SK-N-SH (cell line): ENCODE results near the gene ABLIM2. TPM values are rescaled to one million over a fixed set of nuclear protein-coding genes. Genes with fewer than 3 reads are reported as not detected.

ENCODE experiments used
- CTCF ChIA-PET: fragments of 300-600, 350-600 bp; formaldehyde crosslinking; extraction: SDS; loops from one replicate; lab custom pipeline; 2021; lab: Yijun Ruan, JAX
- POLR2A ChIA-PET: fragments of 350-600 bp; sonication (Branson Sonifier 250); formaldehyde crosslinking; extraction: SDS; loops from one replicate; lab custom pipeline; 2020; ENCODE audit warnings: antibody characterized with exemption, inconsistent platforms; lab: Yijun Ruan, JAX
- DNase-seq: peaks from one replicate; pipeline ENCODE4 v3.0.0; 2012
- H2AFZ ChIP-seq: fragments of 200-600 bp; sonication (generic); 2 replicates; pipeline ENCODE4 v1.8.1; 2016; ENCODE audit warnings: antibody characterized with exemption, mild to moderate bottlenecking, low read depth
- H3F3A ChIP-seq: fragments of 200-600 bp; sonication (generic); replicated peaks from 2 replicates; pipeline ENCODE3; 2016; ENCODE audit warnings: antibody characterized with exemption, mild to moderate bottlenecking; ENCODE audit not compliant: insufficient read depth
- H3K27ac ChIP-seq, 2 experiments: fragments of 200-500 bp in 1 of 2; fragments of 200-600 bp in 1 of 2; sonication (Bioruptor generic) in 1 of 2; sonication (generic), shearing (Covaris generic) in 1 of 2; 2 replicates each; pipeline versions ENCODE4 v1.5.1 to v1.6.1; 2014 to 2016; ENCODE audit warnings: low read depth in 2 of 2, inconsistent platforms in 1 of 2, low read length in 1 of 2, mild to moderate bottlenecking in 1 of 2, mixed read lengths in 1 of 2
- H3K27me3 ChIP-seq: fragments of 200-600 bp; sonication (generic), shearing (Covaris generic); 2 replicates; pipeline ENCODE4 v1.6.1; 2016; ENCODE audit warnings: mixed run types; ENCODE audit not compliant: insufficient read depth
- H3K36me3 ChIP-seq, 2 experiments: fragments of 200-500 bp in 1 of 2; fragments of 200-600 bp in 1 of 2; sonication (Bioruptor generic) in 1 of 2; sonication (generic) in 1 of 2; replicated peaks in 1 of 2; 2 replicates each; pipeline versions ENCODE3 to v1.5.1; 2014 to 2016; ENCODE audit warnings: low read length in 1 of 2, mild to moderate bottlenecking in 1 of 2; ENCODE audit not compliant: insufficient read depth in 2 of 2, control insufficient read depth in 1 of 2
- H3K4me1 ChIP-seq, 2 experiments: fragments of 200-500 bp in 1 of 2; fragments of 200-600 bp in 1 of 2; sonication (Bioruptor generic) in 1 of 2; sonication (generic), shearing (Covaris generic) in 1 of 2; 2 replicates each; pipeline versions ENCODE4 v1.5.1 to v1.6.1; 2014 to 2016; ENCODE audit warnings: low read depth in 1 of 2, low read length in 1 of 2, mixed run types in 1 of 2; ENCODE audit not compliant: insufficient read depth in 2 of 2, control insufficient read depth in 1 of 2
- H3K4me2 ChIP-seq: fragments of 200-600 bp; sonication (generic), shearing (Covaris generic); 2 replicates; pipeline ENCODE4 v1.6.1; 2017; ENCODE audit warnings: mixed run types
- H3K4me3 ChIP-seq, 2 experiments: fragments of 200-500 bp in 1 of 2; fragments of 200-600 bp in 1 of 2; sonication (Bioruptor generic) in 1 of 2; sonication (generic), shearing (Covaris generic) in 1 of 2; 2 replicates each; pipeline versions ENCODE4 v1.5.1 to v1.8.1; 2014 to 2016; ENCODE audit warnings: low read depth in 2 of 2, inconsistent platforms in 1 of 2, low read length in 1 of 2, mild to moderate bottlenecking in 1 of 2, mixed read lengths in 1 of 2, moderate library complexity in 1 of 2
- H3K79me2 ChIP-seq: fragments of 200-600 bp; sonication (generic); 2 replicates; pipeline ENCODE4 v1.8.1; 2017; ENCODE audit warnings: mild to moderate bottlenecking; ENCODE audit not compliant: insufficient read depth
- H3K9ac ChIP-seq: fragments of 200-600 bp; sonication (generic); 2 replicates; pipeline ENCODE4 v1.6.1; 2017; ENCODE audit warnings: mixed run types
- H3K9me2 ChIP-seq: fragments of 200-600 bp; sonication (generic); 2 replicates; pipeline ENCODE4 v1.6.1; 2017; ENCODE audit warnings: mixed run types
- H3K9me3 ChIP-seq: fragments of 200-600 bp; sonication (generic); 2 replicates; pipeline ENCODE4 v1.6.1; 2017; ENCODE audit warnings: mixed run types, mild to moderate bottlenecking, moderate library complexity
- H4K20me1 ChIP-seq: fragments of 200-600 bp; sonication (generic); 2 replicates; pipeline ENCODE4 v1.6.1; 2017; ENCODE audit warnings: mild to moderate bottlenecking, mixed run types; ENCODE audit not compliant: insufficient read depth
- CHD2 ChIP-seq: fragments of 150-350 bp; IDR thresholded peaks from 2 replicates; pipeline ENCODE4 v1.6.1; 2018; ENCODE audit warnings: low read length; ENCODE audit not compliant: partially characterized antibody
- CTCF ChIP-seq: fragments of 200-600 bp; sonication (generic); IDR thresholded peaks from 2 replicates; pipeline ENCODE4 v1.6.1; 2017; ENCODE audit warnings: antibody characterized with exemption, mild to moderate bottlenecking, moderate library complexity
- EP300 ChIP-seq, 2 experiments: IDR thresholded peaks; 2 replicates each; pipeline versions ENCODE4 v1.4.0 to v1.6.1; 2012; ENCODE audit warnings: borderline replicate concordance in 1 of 2, low read depth in 1 of 2, low read length in 1 of 2
- FOXJ3 ChIP-seq: sonication (generic); formaldehyde crosslinking; IDR thresholded peaks from 2 replicates; pipeline ENCODE4 v1.5.1; 2020; ENCODE audit warnings: mild to moderate bottlenecking, missing genetic modification reagents
- GATA2 ChIP-seq: sonication (generic); formaldehyde crosslinking; IDR thresholded peaks from 2 replicates; pipeline ENCODE4 v1.5.0; 2020; ENCODE audit warnings: mild to moderate bottlenecking, missing genetic modification reagents
- MAX ChIP-seq: IDR thresholded peaks from 2 replicates; pipeline ENCODE4 v1.4.0; 2012; ENCODE audit warnings: low read depth
- MEF2A ChIP-seq: IDR thresholded peaks from 2 replicates; pipeline ENCODE4 v1.4.0; 2012; ENCODE audit warnings: low read depth, borderline replicate concordance
- MXI1 ChIP-seq: IDR thresholded peaks from 2 replicates; pipeline ENCODE4 v1.6.1; 2012; ENCODE audit warnings: mild to moderate bottlenecking, low read depth, low read length, improper control_type of control experiment
- NFIC ChIP-seq: IDR thresholded peaks from 2 replicates; pipeline ENCODE4 v1.4.0; 2012; ENCODE audit warnings: borderline replicate concordance
- POLR2AphosphoS5 ChIP-seq: IDR thresholded peaks from 2 replicates; pipeline ENCODE4 v1.6.1; 2012; ENCODE audit warnings: low read depth, low read length
- REST ChIP-seq: IDR thresholded peaks from 2 replicates; pipeline ENCODE4 v1.6.1; 2012; ENCODE audit warnings: mild to moderate bottlenecking, low read depth, low read length, moderate library complexity
- RFX5 ChIP-seq: IDR thresholded peaks from 2 replicates; pipeline ENCODE4 v1.6.1; 2012; ENCODE audit warnings: mild to moderate bottlenecking, improper control_type of control experiment, low read length
- RXRA ChIP-seq: IDR thresholded peaks from 2 replicates; pipeline ENCODE4 v1.4.0; 2012; ENCODE audit warnings: low read depth, mild to moderate bottlenecking, borderline replicate concordance
- WGBS: methylation state at CpG from one replicate; pipeline ENCODE4 v1.1.6; 2017; ENCODE audit warnings: low lambda C conversion rate; 5-methylcytosine and 5-hydroxymethylcytosine counted together
- polyA plus RNA-seq, 3 experiments: library from polyadenylated mRNA; depleted of rRNA; stranded (reverse); fragments of >200 nt; gene quantifications; 2 replicates each; pipeline ENCODE4 v1.2.3, GENCODE V29; 2012
- TF ChIP-seq, protein P1 (sequence below): IDR thresholded peaks from 2 replicates; pipeline ENCODE4; 2012

Gene ABLIM2
- polyA plus RNA-seq, 1 of the 3 experiments (the other 2 are of a cell fraction): 0.53 TPM

DNA sequence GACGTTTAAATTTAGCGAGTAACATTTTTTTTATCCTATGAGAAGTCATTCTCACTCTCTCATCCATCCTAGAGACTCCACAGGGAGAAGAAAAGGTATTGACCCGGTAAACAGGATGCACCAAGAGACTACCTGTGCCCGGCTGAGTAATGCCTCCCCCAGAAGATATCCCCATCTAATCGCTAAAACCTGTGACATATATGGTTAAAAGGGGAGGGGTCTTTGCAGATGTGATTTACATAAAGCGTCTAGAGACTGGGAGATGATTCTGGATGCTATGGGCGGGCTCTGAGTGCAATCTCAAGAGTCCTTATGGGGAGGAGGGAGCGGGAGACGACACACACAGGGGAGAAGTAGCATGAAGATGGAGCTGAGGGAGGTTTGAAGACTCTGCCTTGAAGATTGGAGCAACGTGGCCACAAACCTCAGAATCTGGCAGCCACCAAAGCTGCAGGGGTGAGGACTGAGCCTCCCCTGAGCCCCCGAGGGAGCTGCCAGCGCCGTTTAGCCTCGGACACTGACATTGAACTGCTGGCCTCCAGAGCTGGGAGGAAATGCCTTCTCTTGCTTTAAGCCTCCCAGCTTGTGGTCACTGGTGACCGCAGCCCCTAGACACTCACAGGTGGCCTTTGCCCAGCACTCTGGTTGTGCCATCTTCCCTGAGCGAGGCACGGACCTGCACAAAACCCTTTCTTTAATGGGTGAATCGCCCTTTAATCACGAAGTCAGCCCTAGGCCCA is 11.2 kb downstream of the ABLIM2 start:
- Histone ChIP-seq H3F3A (no peaks in the 10 kb centered on the region), H3K4me1 (peaks cover 0 to under 1% of the 10 kb centered on the region in 2 experiments; a peak in 1 of 4 replicates), H3K36me3 (no peaks in the 10 kb centered on the region), H3K9me3 (no peaks in the 10 kb centered on the region), H3K9ac (no peak overlapping the region), H3K4me2 (no peak overlapping the region), H2AFZ (no peak overlapping the region), H3K27me3 (peaks cover 5% of the 10 kb centered on the region; the same call in 1 of the 2 replicates), H3K4me3 (no peak overlapping the region), H3K9me2 (no peaks in the 10 kb centered on the region), H3K79me2 (no peaks in the 10 kb centered on the region), H3K27ac (no peak overlapping the region), H4K20me1 (no peaks in the 10 kb centered on the region)
- POLR2A ChIA-PET: no interaction called here
- no peak for TF ChIP-seq RFX5
- no peak for TF ChIP-seq REST
- TF ChIP-seq MEF2A: no peak
- no peak for TF ChIP-seq CTCF
- no peak for TF ChIP-seq CHD2
- TF ChIP-seq FOXJ3: no peak
- TF ChIP-seq, protein P1, sequence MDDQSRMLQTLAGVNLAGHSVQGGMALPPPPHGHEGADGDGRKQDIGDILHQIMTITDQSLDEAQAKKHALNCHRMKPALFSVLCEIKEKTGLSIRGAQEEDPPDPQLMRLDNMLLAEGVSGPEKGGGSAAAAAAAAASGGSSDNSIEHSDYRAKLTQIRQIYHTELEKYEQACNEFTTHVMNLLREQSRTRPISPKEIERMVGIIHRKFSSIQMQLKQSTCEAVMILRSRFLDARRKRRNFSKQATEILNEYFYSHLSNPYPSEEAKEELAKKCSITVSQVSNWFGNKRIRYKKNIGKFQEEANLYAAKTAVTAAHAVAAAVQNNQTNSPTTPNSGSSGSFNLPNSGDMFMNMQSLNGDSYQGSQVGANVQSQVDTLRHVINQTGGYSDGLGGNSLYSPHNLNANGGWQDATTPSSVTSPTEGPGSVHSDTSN: no peak
- TF ChIP-seq GATA2 (CRISPR knock-in tag): no peak
- TF ChIP-seq MXI1: no peak
- no peak for TF ChIP-seq RXRA
- TF ChIP-seq NFIC: no peak
- no peak for TF ChIP-seq MAX
- no peak for TF ChIP-seq EP300 (IDR thresholded peaks at IDR 0.05; ENCODE audit: borderline replicate concordance in 1 of 2, low read depth in 1 of 2, low read length in 1 of 2)
- no peak for TF ChIP-seq POLR2AphosphoS5
- CTCF ChIA-PET: interaction anchor here (0.8 kb wide), 1 partner anchor 160 kb away, joined by 4 read pairs; no protein-coding TSS in a partner anchor
- no peak for DNase-seq
- 72% methylated on average over 16 of the region's 19 CpGs for WGBS
